HepG2 (cell line): ENCODE results near the gene ANKS3. TPM values are rescaled to one million over a fixed set of nuclear protein-coding genes. Genes with fewer than 3 reads are reported as not detected.
A peak's percentile ranks its signal among the peaks of the same experiment; 100 is the strongest.

Source experiments
- AKNA ChIP-seq: sonication (generic); formaldehyde crosslinking; IDR thresholded peaks from 2 replicates; pipeline ENCODE4 v1.4.0; 2020; ENCODE audit warnings: missing genetic modification reagents, borderline replicate concordance
- ARID5B ChIP-seq: IDR thresholded peaks from 2 replicates; pipeline ENCODE4 v1.4.0; 2020; ENCODE audit warnings: mild to moderate bottlenecking, missing genetic modification reagents
- ATF6 ChIP-seq: sonication (generic); formaldehyde crosslinking; conservative IDR thresholded peaks from 2 replicates; pipeline ENCODE4 v1.4.0; 2020; ENCODE audit warnings: missing genetic modification reagents
- FOXA1 ChIP-seq, 2 experiments: fragments of 450-650 bp in 1 of 2; sonication (generic) in 1 of 2; formaldehyde crosslinking in 1 of 2; IDR thresholded peaks; 2 replicates each; pipeline versions ENCODE4 v1.4.0 to v1.6.1; 2016 to 2020; ENCODE audit warnings: missing genetic modification reagents in 1 of 2
- IRF1 ChIP-seq: sonication (generic); formaldehyde crosslinking; IDR thresholded peaks from 2 replicates; pipeline ENCODE4 v1.4.0; 2020; ENCODE audit warnings: low read depth, mild to moderate bottlenecking, missing genetic modification reagents
- JUND ChIP-seq: sonication (generic); formaldehyde crosslinking; IDR thresholded peaks from 2 replicates; pipeline ENCODE4 v1.8.0; 2022; ENCODE audit warnings: mild to moderate bottlenecking, missing genetic modification reagents
- MXD1 ChIP-seq: sonication (generic); formaldehyde crosslinking; IDR thresholded peaks from 2 replicates; pipeline ENCODE4 v1.4.0; 2020; ENCODE audit warnings: mild to moderate bottlenecking, missing genetic modification reagents
- MYC ChIP-seq: sonication (generic); formaldehyde crosslinking; IDR thresholded peaks from 2 replicates; pipeline ENCODE4 v1.9.0; 2021; ENCODE audit warnings: missing genetic modification reagents, borderline replicate concordance
- SOX6 ChIP-seq, 2 experiments: fragments of 450-650 bp in 1 of 2; sonication (generic) in 1 of 2; formaldehyde crosslinking in 1 of 2; IDR thresholded peaks; 2 replicates each; pipeline versions ENCODE4 v1.4.0 to v1.6.1; 2017 to 2020; ENCODE audit warnings: antibody characterized with exemption in 1 of 2, mild to moderate bottlenecking in 1 of 2, missing genetic modification reagents in 1 of 2
- YEATS2 ChIP-seq: sonication (generic); formaldehyde crosslinking; IDR thresholded peaks from 2 replicates; pipeline ENCODE4 v1.4.0; 2020; ENCODE audit warnings: missing genetic modification reagents, borderline replicate concordance
- polyA plus RNA-seq, 8 experiments: library from polyadenylated mRNA; depleted of rRNA in 3 of 8; stranded (reverse) in 7 of 8; unstranded in 1 of 8; fragments of >200 nt; fragmentation: Illumina TruSeq in 4 of 8; extraction: Trizol in 4 of 8; gene quantifications; 2 replicates each; pipeline versions ENCODE4 v1.2.1 to v1.2.3, GENCODE V29; 2011 to 2016; ENCODE audit warnings: low read depth in 4 of 8, missing spikeins in 1 of 8, mixed read lengths in 1 of 8; ENCODE audit not compliant: insufficient read depth in 1 of 8
- total RNA-seq, 5 experiments: library from RNA; depleted of rRNA; stranded (reverse); fragments of >200 nt; fragmentation: Illumina TruSeq; extraction: Trizol; gene quantifications; 2 replicates each; pipeline ENCODE4 v1.2.3, GENCODE V29; 2016; ENCODE audit warnings: low read depth in 1 of 5

The ANKS3 gene
- total and polyA plus RNA-seq, 2 of the 13 experiments (the other 11 are each of a cell fraction or from before 2014, with no cell fraction given) = 11.4 to 15.9 TPM

GRCh38 chr16:4766875-4767628 is 33.0 kb upstream of the ANKS3 start, which contains the start of gene ZNF500 (continued):
- TF ChIP-seq IRF1 (CRISPR knock-in tag) = 0 out of 2 replicates have a peak, but pooled peaks have one; percentile 66
- TF ChIP-seq ATF6 (CRISPR knock-in tag) = no peak
- TF ChIP-seq YEATS2 = peak; percentile 88; the same call in 1 of the 2 replicates
- TF ChIP-seq JUND (CRISPR knock-in tag) = no peak
- TF ChIP-seq FOXA1 (IDR thresholded peaks at IDR 0.05) = no peak
- peak; percentile 31; the same call in 1 of the 2 replicates for TF ChIP-seq FOXA1 (CRISPR knock-in tag; IDR thresholded peaks at IDR 0.05)
- no peak for TF ChIP-seq SOX6 (IDR thresholded peaks at IDR 0.05)
- peak; percentile 67 for TF ChIP-seq SOX6 (CRISPR knock-in tag; IDR thresholded peaks at IDR 0.05)
- no peak for TF ChIP-seq AKNA (CRISPR knock-in tag)
- peak; percentile 27; the same call in 1 of the 2 replicates for TF ChIP-seq ARID5B (CRISPR knock-in tag)
- TF ChIP-seq MXD1 = peak; percentile 92
- peak; percentile 77; the same call in 1 of the 2 replicates for TF ChIP-seq MYC (CRISPR knock-in tag)
